ENCODE measurements around the gene DNAH17.

DNA sequence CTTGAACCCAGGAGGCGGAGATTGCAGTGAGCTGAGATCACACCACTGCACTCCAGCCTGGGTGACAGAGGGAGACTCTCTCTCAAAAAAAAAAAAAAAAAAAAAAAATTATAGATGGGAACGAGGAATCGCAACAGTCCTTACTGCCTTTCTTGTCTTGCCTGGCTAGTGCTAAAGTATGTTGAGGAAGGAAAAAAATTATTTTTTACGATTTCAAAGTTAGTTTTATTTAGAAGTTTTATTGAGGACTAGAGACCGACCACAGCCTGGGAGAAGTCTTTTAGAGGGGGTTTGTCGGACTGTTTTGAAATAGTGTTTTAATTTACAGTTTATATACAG, 15.8 kb upstream of the DNAH17 start:
- TF ChIP-seq CTCF (IDR thresholded peaks at IDR 0.05), result no peak
- TF ChIP-seq EZH2 (IDR thresholded peaks at IDR 0.05; ENCODE audit: borderline replicate concordance, insufficient read depth, low read depth, low read length, poor library complexity, severe bottlenecking), result no peak
